ENCODE data around the gene GAPDHS.

Gene GAPDHS

DNA sequence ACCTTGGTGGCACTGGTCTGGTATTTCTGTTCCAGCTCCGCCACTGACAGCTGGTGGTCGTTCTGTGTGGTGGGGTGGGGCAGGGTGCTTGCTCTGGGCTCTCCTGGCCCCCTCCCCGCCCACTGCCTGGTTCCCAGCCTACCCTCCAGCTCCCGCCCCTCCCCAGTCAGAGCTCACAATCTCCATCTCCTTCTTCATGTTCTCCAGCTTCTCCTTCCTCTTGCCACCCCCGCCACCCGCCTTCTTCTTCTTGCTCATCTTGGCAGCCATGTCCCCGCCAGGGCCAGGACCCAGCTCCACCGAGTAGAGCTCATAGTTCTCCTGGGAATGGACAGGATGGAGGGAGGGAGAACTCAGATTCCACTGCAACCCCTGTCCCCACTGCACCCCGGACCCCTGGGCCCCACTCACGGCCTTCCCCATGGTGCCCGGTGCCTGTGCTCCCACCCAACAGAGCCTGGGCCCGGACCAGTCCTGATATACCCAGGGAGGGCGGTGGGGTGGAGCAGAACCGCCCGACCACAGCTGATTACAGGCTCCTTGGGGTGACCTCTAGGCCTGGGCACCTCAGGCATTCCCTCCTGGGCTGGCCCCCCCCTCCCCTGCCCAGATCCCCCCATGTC lies 30.1 kb downstream of the GAPDHS start, which contains the start of gene ATP4A:
Gene ATP4A, minus strand, starts transcription at position 452 of the 623 bp plus-strand sequence. Its CDS starts 29 bp downstream, at position 423.
- in situ Hi-C loops (cut with HindIII; ENCODE audit: low pct_ligation_motif_present, low pct_unique_long_range_greater_than_20kb, low sequenced_read_pairs), result no loop called here
- no peak for DNase-seq

DNA sequence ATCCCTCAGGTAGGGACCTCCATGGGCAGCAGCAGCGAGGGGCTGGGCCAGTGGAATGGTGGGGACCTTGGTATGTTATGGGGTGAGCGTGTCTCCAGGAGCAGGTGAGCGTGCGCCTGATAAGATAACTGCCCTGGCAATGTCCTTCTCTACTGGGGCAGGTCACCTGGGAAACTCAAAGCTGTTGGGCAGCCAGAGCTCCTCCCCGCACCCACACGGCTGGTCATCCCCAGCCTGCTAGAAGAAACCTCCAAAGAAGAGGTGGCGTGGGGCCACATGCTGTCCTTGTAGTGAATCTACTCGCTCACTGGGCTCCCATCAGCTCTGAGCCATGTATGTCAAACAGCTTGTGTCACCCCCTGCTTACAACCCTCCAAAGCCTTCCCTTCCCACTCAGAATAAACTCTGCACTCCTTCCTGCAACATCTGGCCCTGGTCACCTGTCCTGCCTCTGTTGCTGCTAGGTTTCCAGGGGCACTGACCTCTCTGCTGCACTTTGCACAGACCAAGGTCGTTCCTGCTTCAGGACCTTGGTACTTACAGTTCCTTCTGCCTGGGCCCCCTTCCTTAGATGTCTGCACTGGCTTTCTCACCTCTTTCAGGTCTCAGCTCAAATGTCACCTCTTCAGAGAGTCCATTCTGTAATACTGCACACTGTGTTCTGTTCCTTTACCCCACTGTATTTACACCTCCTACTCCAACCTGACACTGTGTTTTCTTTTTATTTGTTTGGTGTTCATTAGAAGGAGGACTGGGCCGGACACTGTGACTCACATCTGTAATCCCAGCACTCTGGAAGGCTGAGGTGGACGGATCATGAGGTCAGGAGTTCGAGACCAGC lies 32.0 kb downstream of the GAPDHS start:
- in situ Hi-C loops (cut with HindIII; ENCODE audit: low pct_ligation_motif_present, low pct_unique_long_range_greater_than_20kb, low sequenced_read_pairs), result no loop called here
- no peak for DNase-seq

DNA sequence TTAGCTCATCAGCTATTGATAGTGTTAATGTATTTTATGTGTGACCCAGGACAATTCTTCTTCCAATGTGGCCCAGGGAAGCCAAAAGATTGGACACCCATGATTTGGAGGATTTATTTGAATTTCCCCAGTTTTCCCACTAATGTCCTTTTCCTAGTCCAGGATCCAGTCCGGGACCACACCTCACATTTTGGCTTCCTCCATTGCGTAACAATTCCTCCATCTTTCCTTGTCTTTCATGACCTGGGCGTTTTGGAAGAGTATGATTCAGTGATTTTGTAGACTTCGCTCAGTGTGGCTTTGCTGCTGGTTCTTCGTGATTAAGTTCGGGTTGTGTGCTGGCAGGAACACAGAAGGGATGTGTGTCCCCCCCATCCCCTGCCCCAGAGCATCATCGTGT lies 33.5 kb downstream of the GAPDHS start:
- no peak for DNase-seq
- in situ Hi-C loops (cut with HindIII; ENCODE audit: low pct_ligation_motif_present, low pct_unique_long_range_greater_than_20kb, low sequenced_read_pairs), result no loop called here

DNA sequence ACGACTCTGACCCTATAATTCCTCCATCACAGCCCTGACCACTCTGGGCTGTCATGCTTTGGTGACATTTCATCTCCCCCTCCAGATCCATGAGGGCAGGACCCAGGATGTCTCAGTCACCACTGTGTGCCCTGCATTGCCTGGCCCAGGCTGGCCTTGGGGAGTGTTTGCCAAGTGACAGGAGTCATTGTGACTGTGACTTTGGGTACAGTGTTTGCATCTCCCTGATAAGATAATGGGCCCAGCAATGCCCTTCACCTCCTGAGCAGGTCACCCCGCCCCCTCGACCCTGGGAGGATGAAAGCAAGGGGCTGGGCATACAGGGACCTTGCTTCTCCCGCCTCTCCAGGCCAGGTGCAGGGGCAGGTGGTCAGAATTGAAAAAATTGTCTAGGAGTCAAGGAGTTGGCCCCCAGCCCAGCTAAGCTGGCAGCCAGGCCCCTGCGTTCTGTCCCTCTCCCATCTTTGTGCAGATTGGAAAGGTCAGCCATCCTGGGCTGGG lies 36.1 kb downstream of the GAPDHS start:
- in situ Hi-C loops (cut with HindIII; ENCODE audit: low pct_ligation_motif_present, low pct_unique_long_range_greater_than_20kb, low sequenced_read_pairs), result no loop called here
- no peak for DNase-seq

DNA sequence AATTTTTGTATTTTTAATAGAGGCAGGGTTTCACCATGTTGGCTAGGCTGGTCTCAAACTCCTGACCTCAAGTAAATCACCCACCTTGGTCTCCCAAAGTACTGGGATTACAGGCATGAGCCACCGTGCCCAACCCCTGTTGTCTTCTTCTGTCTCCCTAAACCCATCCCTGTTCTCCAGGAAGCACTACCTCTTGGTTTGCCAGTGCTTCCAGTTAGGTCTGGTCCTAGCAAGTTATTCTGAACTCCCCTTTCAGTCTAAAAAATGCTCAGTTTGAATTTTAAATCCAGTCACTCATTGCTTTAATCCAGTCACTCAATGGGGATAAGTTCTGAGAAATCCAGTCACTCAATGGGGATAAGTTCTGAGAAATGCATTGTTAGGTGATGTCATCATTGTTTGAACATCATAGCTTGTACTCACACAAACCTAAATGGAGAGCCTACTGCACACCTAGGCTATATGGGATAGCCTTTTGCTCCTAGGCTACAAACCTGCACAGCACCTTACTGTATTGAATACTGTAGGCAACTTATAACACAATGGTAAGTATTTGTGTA lies 38.2 kb downstream of the GAPDHS start:
- no peak for DNase-seq
- in situ Hi-C loops (cut with HindIII; ENCODE audit: low pct_ligation_motif_present, low pct_unique_long_range_greater_than_20kb, low sequenced_read_pairs), result no loop called here

DNA sequence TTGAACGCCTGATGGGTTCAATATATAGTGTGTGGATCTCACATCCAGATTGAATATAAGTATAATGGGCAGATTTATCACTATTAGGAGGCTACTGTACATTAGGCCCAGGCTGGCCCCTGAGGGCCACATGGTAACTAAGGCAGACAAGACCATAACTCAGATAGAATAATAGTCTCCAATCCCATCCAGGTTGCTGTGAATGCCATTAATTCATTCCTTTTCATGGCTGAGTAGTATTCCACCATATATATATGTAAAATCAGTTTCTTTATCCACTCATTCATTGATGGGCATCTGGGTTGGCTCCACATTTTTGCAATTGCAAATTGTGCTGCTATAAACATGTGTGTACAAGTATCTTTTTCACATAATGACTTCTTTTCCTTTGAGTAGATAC lies 44.7 kb downstream of the GAPDHS start:
- DNase-seq, result no peak
- in situ Hi-C loops (cut with HindIII; ENCODE audit: low pct_ligation_motif_present, low pct_unique_long_range_greater_than_20kb, low sequenced_read_pairs), result no loop called here

DNA sequence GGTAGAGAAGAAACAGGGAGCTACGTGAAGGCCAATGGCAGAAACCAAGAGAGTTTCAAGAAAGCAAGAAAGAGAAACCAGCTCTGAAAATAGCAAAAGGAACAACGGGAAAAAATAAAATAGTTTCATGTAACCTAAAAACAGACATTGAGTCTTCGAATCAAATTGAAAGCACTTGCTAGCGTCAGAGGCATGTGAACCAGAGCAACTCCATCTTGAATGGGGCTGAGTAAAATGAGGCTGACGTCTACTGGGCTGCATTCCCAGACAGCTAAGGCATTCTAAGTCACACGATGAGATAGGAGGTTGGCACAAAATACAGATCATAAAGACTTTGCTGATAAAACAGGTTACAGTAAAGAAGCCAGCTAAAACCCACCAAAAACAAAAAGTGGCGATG lies 45.5 kb downstream of the GAPDHS start:
- no peak for DNase-seq
- in situ Hi-C loops (cut with HindIII; ENCODE audit: low pct_ligation_motif_present, low pct_unique_long_range_greater_than_20kb, low sequenced_read_pairs), result no loop called here

DNA sequence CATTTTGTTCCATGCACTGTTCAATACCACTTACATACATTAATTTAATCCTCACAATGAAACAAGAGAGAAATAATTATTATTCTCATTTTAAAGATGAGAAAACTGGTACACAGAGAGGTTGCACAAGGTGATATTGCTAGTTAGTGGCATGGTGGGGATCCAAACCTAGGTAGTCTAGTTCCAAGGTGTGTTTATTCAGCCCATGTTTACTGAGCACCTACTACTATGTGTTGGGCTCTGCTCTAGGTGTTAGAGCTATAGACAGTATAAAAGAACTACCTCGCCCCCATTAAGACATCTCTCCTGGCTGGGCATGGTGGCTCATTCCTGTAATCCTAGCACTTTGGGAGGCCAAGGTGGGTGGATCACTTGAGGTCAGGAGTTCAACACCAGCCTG lies 49.5 kb downstream of the GAPDHS start:
- in situ Hi-C loops (cut with HindIII; ENCODE audit: low pct_ligation_motif_present, low pct_unique_long_range_greater_than_20kb, low sequenced_read_pairs), result no loop called here
- DNase-seq, result no peak

DNA sequence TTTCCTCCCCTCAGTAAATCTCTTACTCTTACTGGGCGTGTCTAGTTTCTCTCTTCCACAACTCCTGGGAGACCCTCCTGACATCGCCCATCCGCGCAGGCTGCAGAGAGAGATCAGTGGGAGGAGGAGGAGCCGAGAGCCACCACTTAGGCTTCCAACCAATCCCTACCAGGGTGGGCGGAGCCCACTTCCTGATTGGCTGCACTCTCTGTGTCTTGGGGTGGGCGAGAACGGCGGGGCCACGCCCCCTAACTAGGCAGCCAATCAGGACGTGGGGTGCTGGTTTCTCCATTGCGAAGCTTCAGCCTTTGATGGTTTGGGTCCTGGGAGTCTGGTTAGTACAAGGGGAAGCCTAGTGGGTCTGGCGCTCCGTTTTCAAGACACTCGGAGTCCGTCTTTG lies 52.6 kb downstream of the GAPDHS start, which contains the start of gene PMIS2:
Gene PMIS2, plus strand, starts transcription at position 326 of the 400 bp plus-strand sequence. CDS start 87 bp downstream, outside the sequence.
- DNase-seq, result no peak
- in situ Hi-C loops (cut with HindIII; ENCODE audit: low pct_ligation_motif_present, low pct_unique_long_range_greater_than_20kb, low sequenced_read_pairs), result no loop called here

DNA sequence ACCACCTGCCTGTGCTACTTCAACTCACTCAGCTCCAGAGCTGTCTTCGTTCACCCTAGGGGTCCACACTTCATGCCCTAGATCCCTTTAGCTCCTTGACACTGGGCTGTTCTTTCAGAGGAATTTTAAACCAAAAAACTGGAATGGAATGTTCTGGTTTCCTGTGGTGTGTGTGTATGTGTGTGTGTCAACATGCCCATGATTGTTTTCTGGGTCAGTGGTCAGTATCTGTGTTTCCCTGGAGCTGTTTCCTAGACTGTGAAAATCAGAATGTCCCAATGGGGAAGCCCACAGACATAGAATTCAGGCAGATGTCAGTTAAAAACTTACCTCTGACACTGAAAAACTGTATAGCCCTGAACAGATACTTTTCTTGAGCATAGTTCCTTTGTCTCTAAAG lies 54.1 kb downstream of the GAPDHS start:
- in situ Hi-C loops (cut with HindIII; ENCODE audit: low pct_ligation_motif_present, low pct_unique_long_range_greater_than_20kb, low sequenced_read_pairs), result no loop called here
- no peak for DNase-seq

DNA sequence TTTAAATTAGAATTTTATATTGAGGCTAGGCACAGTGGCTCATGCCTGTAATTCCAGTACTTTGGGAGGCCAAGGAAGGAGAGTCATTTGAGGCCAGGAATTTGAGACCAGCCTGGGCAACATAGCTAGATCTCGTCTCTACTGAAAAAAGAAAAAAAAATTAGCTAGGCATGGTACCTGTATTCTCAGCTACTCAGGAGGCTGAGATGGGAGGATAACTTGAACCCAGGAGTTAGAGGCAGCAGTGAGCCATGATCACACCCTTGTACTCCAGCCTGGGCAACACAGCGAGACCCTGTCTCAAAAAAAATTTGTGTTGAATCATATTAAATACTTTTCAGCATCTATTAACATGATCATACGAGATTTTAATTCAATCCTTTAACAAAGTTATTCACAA lies 57.6 kb downstream of the GAPDHS start:
- in situ Hi-C loops (cut with HindIII; ENCODE audit: low pct_ligation_motif_present, low pct_unique_long_range_greater_than_20kb, low sequenced_read_pairs), result no loop called here
- DNase-seq, result no peak

DNA sequence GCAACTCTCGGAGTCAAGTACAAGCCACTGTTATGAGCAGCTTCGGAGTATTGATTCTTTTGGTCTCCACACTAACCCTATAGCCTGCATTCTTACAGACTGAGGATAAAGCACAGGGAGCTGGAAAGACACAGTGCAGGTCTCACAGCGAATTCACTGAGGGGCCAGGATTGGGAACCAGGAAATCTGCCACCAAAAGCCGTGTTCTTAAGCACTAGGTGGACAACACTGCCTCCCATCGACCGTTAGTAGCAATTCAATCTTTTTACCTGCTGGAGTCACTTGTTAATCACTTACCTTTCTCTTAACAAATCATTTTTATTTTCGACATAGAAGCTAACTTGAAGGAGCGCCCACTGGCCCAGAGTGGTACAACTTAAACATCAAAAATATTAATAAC lies 59.0 kb downstream of the GAPDHS start:
- in situ Hi-C loops (cut with HindIII; ENCODE audit: low pct_ligation_motif_present, low pct_unique_long_range_greater_than_20kb, low sequenced_read_pairs), result no loop called here
- DNase-seq, result peak; percentile 8
